ENCODE results near the gene DAPK1.

Gene DAPK1

DNA sequence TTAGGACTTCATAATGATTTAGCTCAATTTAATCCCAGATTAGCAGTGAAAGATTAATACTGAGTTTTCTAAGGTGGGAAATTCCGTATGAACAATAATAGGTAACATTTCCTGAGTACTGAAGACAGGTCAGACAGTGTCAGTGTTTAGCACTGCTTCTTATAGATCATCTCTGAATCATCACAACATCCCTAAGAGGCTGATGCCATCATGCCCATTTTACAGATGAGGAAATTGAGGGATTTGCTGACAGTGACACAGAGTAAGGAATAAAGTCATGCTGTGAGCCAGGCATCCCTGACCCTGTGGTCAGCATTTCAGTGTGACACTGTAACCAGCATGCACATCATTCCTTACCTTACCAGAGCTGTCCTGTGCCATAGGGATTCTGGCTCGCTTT, 44.5 kb downstream of the DAPK1 start:
- H3K4me2 ChIP-seq (ENCODE audit: low read depth, low read length) = no peak overlapping the region
- no peaks in the 10 kb centered on the region for H3K9me3 ChIP-seq (replicated peaks; ENCODE audit: insufficient read depth, low read length)
- H3K36me3 ChIP-seq (replicated peaks; ENCODE audit: insufficient read depth, low read length) = peaks cover 7% of the 10 kb centered on the region; the same call in 1 of the 2 replicates
- H4K20me1 ChIP-seq (ENCODE audit: insufficient read depth, low read length) = no peaks in the 10 kb centered on the region
- no peak for DNase-seq
- no peak overlapping the region for H3K27ac ChIP-seq (ENCODE audit: low read length)
- H3K27me3 ChIP-seq (replicated peaks; ENCODE audit: insufficient read depth, low read length) = no peaks in the 10 kb centered on the region
- no peaks in the 10 kb centered on the region for H3K4me1 ChIP-seq (ENCODE audit: low read length)
- no peak overlapping the region for H3K9ac ChIP-seq (ENCODE audit: low read length)
- H3F3A ChIP-seq (ENCODE audit: insufficient read depth, low read length) = no peaks in the 10 kb centered on the region
- no peaks in the 10 kb centered on the region for H3K9me2 ChIP-seq (replicated peaks; ENCODE audit: insufficient read depth, low read length)
- TF ChIP-seq EZH2phosphoT487 (IDR thresholded peaks at IDR 0.05; ENCODE audit: low read length) (no peak), EZH2 (optimal IDR thresholded peaks at IDR 0.05; ENCODE audit: low read depth, low read length) (no peak)
- TF ChIP-seq, protein P1, sequence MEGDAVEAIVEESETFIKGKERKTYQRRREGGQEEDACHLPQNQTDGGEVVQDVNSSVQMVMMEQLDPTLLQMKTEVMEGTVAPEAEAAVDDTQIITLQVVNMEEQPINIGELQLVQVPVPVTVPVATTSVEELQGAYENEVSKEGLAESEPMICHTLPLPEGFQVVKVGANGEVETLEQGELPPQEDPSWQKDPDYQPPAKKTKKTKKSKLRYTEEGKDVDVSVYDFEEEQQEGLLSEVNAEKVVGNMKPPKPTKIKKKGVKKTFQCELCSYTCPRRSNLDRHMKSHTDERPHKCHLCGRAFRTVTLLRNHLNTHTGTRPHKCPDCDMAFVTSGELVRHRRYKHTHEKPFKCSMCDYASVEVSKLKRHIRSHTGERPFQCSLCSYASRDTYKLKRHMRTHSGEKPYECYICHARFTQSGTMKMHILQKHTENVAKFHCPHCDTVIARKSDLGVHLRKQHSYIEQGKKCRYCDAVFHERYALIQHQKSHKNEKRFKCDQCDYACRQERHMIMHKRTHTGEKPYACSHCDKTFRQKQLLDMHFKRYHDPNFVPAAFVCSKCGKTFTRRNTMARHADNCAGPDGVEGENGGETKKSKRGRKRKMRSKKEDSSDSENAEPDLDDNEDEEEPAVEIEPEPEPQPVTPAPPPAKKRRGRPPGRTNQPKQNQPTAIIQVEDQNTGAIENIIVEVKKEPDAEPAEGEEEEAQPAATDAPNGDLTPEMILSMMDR (IDR thresholded peaks at IDR 0.05; ENCODE audit: low read length) = no peak
- no peak overlapping the region for H2AFZ ChIP-seq (ENCODE audit: low read length)
- H3K79me2 ChIP-seq (ENCODE audit: low read length) = peaks cover 36% of the 10 kb centered on the region
- no peak overlapping the region for H3K4me3 ChIP-seq (ENCODE audit: low read length)

DNA sequence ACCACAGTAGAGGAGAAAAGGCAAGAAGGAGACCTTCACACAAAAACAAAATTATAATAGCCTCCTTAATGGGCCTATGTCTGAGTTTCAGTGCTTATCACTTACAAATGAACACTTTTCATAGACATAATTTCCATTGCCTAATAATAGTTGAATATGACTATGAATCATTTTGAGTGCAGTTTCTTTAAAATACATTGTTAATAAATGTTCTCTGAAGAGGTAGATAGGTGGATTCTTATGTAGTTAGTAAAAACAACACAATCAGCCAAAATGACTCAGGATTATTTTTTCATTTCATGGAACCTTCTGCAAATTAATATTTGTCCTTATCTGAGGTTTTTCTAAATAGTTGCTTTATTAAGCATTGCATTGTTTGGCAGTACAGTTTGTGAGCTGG, 45.6 kb downstream of the DAPK1 start:
- no peaks in the 10 kb centered on the region for H3K9me2 ChIP-seq (replicated peaks; ENCODE audit: insufficient read depth, low read length)
- H3K79me2 ChIP-seq (ENCODE audit: low read length) = peaks cover 31% of the 10 kb centered on the region
- H3K4me2 ChIP-seq (ENCODE audit: low read depth, low read length) = no peak overlapping the region

DNA sequence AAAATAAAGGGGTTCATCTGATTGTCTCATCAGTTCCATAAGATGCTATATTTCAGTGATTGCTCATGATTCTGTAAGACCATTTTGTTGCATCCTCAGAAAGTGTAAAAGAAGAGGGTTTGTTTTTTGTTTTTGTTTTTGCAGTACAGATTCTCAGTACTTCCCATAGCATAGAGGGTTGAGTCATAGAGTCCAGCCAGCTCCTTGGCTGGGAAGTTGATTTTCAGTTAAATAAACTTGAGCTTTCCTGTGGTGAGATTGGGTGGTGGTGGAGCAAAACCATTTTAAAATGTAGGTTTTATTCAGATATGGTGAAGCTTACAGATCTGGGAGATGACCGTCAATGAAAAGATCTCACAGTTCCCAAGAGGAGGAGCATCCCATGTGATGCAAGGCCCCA, 48.2 kb downstream of the DAPK1 start:
- Histone ChIP-seq H3K4me2 (ENCODE audit: low read depth, low read length) (no peak overlapping the region), H2AFZ (ENCODE audit: low read length) (no peak overlapping the region), H3K4me3 (ENCODE audit: low read length) (no peak overlapping the region), H4K20me1 (ENCODE audit: insufficient read depth, low read length) (no peaks in the 10 kb centered on the region), H3K9ac (ENCODE audit: low read length) (no peak overlapping the region), H3F3A (ENCODE audit: insufficient read depth, low read length) (no peaks in the 10 kb centered on the region), H3K36me3 (replicated peaks; ENCODE audit: insufficient read depth, low read length) (peaks cover 7% of the 10 kb centered on the region; the same call in 1 of the 2 replicates), H3K9me3 (replicated peaks; ENCODE audit: insufficient read depth, low read length) (no peaks in the 10 kb centered on the region), H3K79me2 (ENCODE audit: low read length) (peaks cover 31% of the 10 kb centered on the region), H3K27me3 (replicated peaks; ENCODE audit: insufficient read depth, low read length) (no peaks in the 10 kb centered on the region), H3K27ac (ENCODE audit: low read length) (no peak overlapping the region), H3K9me2 (replicated peaks; ENCODE audit: insufficient read depth, low read length) (no peaks in the 10 kb centered on the region), H3K4me1 (ENCODE audit: low read length) (no peaks in the 10 kb centered on the region)
- DNase-seq = no peak
- TF ChIP-seq EZH2phosphoT487 (IDR thresholded peaks at IDR 0.05; ENCODE audit: low read length) (no peak), EZH2 (optimal IDR thresholded peaks at IDR 0.05; ENCODE audit: low read depth, low read length) (no peak)
- TF ChIP-seq, protein P1 (IDR thresholded peaks at IDR 0.05; ENCODE audit: low read length) = no peak

More for the DNA sequence above, 45.6 kb downstream of the DAPK1 start:
- no peak overlapping the region for H3K4me3 ChIP-seq (ENCODE audit: low read length)
- H2AFZ ChIP-seq (ENCODE audit: low read length) = no peak overlapping the region
- TF ChIP-seq, protein P1 (IDR thresholded peaks at IDR 0.05; ENCODE audit: low read length) = no peak
- TF ChIP-seq EZH2phosphoT487 (IDR thresholded peaks at IDR 0.05; ENCODE audit: low read length) (no peak), EZH2 (optimal IDR thresholded peaks at IDR 0.05; ENCODE audit: low read depth, low read length) (no peak)
- H3K9me3 ChIP-seq (replicated peaks; ENCODE audit: insufficient read depth, low read length) = no peaks in the 10 kb centered on the region
- H3K4me1 ChIP-seq (ENCODE audit: low read length) = no peaks in the 10 kb centered on the region
- H4K20me1 ChIP-seq (ENCODE audit: insufficient read depth, low read length) = no peaks in the 10 kb centered on the region
- peaks cover 7% of the 10 kb centered on the region; the same call in 1 of the 2 replicates for H3K36me3 ChIP-seq (replicated peaks; ENCODE audit: insufficient read depth, low read length)
- H3F3A ChIP-seq (ENCODE audit: insufficient read depth, low read length) = no peaks in the 10 kb centered on the region
- DNase-seq = no peak
- H3K27ac ChIP-seq (ENCODE audit: low read length) = no peak overlapping the region
- no peak overlapping the region for H3K9ac ChIP-seq (ENCODE audit: low read length)
- H3K27me3 ChIP-seq (replicated peaks; ENCODE audit: insufficient read depth, low read length) = no peaks in the 10 kb centered on the region
